GM12875 (cell line): ENCODE measurements around the gene FGD1.

ENCODE experiments used
- H3K4me3 ChIP-seq: one replicate; pipeline ENCODE4 v1.5.1; 2011; ENCODE audit warnings: low read depth, low read length, control low read depth
- CTCF ChIP-seq: IDR thresholded peaks from 2 replicates; pipeline ENCODE4 v1.5.1; 2011; ENCODE audit warnings: low read depth, mild to moderate bottlenecking, control low read depth, inconsistent platforms, low read length, moderate library complexity, borderline replicate concordance; ENCODE audit not compliant: insufficient read depth

Gene FGD1

GRCh38 chrX:54435121-54435520 is 60.9 kb downstream of the FGD1 start:
- TF ChIP-seq CTCF = no peak
- H3K4me3 ChIP-seq = no peak overlapping the region

- TF ChIP-seq CTCF = no peak
- H3K4me3 ChIP-seq = no peak overlapping the region
Measured at GRCh38 chrX:54430519-54430918, 65.5 kb downstream of the FGD1 start.

- no peak for TF ChIP-seq CTCF
- H3K4me3 ChIP-seq = no peak overlapping the region
Measured at GRCh38 chrX:54427837-54428424, 68.1 kb downstream of the FGD1 start.

GRCh38 chrX:54423161-54423888 is 72.7 kb downstream of the FGD1 start:
- TF ChIP-seq CTCF = peak; percentile 9; the same call in 1 of the 2 replicates
- H3K4me3 ChIP-seq = no peak overlapping the region

- TF ChIP-seq CTCF = no peak
- H3K4me3 ChIP-seq = no peak overlapping the region
Measured at GRCh38 chrX:54422168-54422567, 73.9 kb downstream of the FGD1 start.

GRCh38 chrX:54419559-54420302 is 76.3 kb downstream of the FGD1 start:
- no peak overlapping the region for H3K4me3 ChIP-seq
- TF ChIP-seq CTCF = no peak
